HepG2 (cell line): ENCODE results near the gene NPBWR2. TPM values are rescaled to one million over a fixed set of nuclear protein-coding genes. Genes with fewer than 3 reads are reported as not detected.

Experiments
- ARNT2 ChIP-seq: sonication (generic); formaldehyde crosslinking; IDR thresholded peaks from 2 replicates; pipeline ENCODE4 v1.8.0; 2022; ENCODE audit warnings: mild to moderate bottlenecking, low read depth, missing genetic modification reagents, moderate library complexity
- ATF4 ChIP-seq, 2 experiments: fragments of 450-650 bp in 1 of 2; sonication (generic) in 1 of 2; formaldehyde crosslinking; IDR thresholded peaks; 2 replicates each; pipeline versions ENCODE4 v1.5.0 to v1.8.0; 2020 to 2022; ENCODE audit warnings: mild to moderate bottlenecking in 1 of 2, missing genetic modification reagents in 1 of 2
- BORCS8-MEF2B ChIP-seq: sonication (generic); formaldehyde crosslinking; IDR thresholded peaks from 2 replicates; pipeline ENCODE4 v1.8.0; 2022; ENCODE audit warnings: mild to moderate bottlenecking, missing genetic modification reagents
- FIP1L1 ChIP-seq: fragments of 200-400 bp; formaldehyde crosslinking; IDR thresholded peaks from 2 replicates; pipeline ENCODE4 v1.6.1; 2018; ENCODE audit warnings: low read depth, mild to moderate bottlenecking, low read length, moderate library complexity, borderline replicate concordance; ENCODE audit not compliant: insufficient read depth
- GPBP1L1 ChIP-seq: sonication (generic); formaldehyde crosslinking; IDR thresholded peaks from 2 replicates; pipeline ENCODE4 v1.5.0; 2020; ENCODE audit warnings: mild to moderate bottlenecking, missing genetic modification reagents
- HNRNPH1 ChIP-seq: fragments of 200-400 bp; formaldehyde crosslinking; optimal IDR thresholded peaks from 2 replicates; pipeline ENCODE3; 2017; ENCODE audit warnings: mild to moderate bottlenecking, low read depth, low read length
- IRF2 ChIP-seq: IDR thresholded peaks from 2 replicates; pipeline ENCODE4 v1.6.1; 2018; ENCODE audit warnings: missing genetic modification reagents, missing compliant biosample characterization
- ISX ChIP-seq: sonication (generic); formaldehyde crosslinking; conservative IDR thresholded peaks from 2 replicates; pipeline ENCODE4 v1.5.0; 2020; ENCODE audit warnings: missing genetic modification reagents
- KDM5B ChIP-seq: sonication (generic); formaldehyde crosslinking; IDR thresholded peaks from 2 replicates; pipeline ENCODE4 v1.4.0; 2020; ENCODE audit warnings: missing genetic modification reagents, mild to moderate bottlenecking, borderline replicate concordance
- MBNL3 ChIP-seq: fragments of 250-450 bp; sonication (Bioruptor Pico); conservative IDR thresholded peaks from 2 replicates; pipeline ENCODE4 v1.8.0; 2022; ENCODE audit warnings: mild to moderate bottlenecking, inconsistent platforms
- MIER2 ChIP-seq: IDR thresholded peaks from 2 replicates; pipeline ENCODE4 v1.6.1; 2016; ENCODE audit warnings: missing biosample characterization, missing genetic modification reagents
- PHF20 ChIP-seq: sonication (generic); formaldehyde crosslinking; IDR thresholded peaks from 2 replicates; pipeline ENCODE4 v1.5.0; 2020; ENCODE audit warnings: mild to moderate bottlenecking, missing genetic modification reagents
- PLSCR1 ChIP-seq: sonication (generic); formaldehyde crosslinking; IDR thresholded peaks from 2 replicates; pipeline ENCODE4 v1.5.0; 2020; ENCODE audit warnings: missing genetic modification reagents, mild to moderate bottlenecking, borderline replicate concordance
- SIN3A ChIP-seq: IDR thresholded peaks from 2 replicates; pipeline ENCODE4 v1.6.1; 2011; ENCODE audit warnings: low read depth, mild to moderate bottlenecking, control low read depth, low read length, borderline replicate concordance
- STAG1 ChIP-seq: sonication (generic); formaldehyde crosslinking; IDR thresholded peaks from 2 replicates; pipeline ENCODE4 v1.4.0; 2020; ENCODE audit warnings: missing genetic modification reagents
- STAT5B ChIP-seq: sonication (generic); formaldehyde crosslinking; IDR thresholded peaks from 2 replicates; pipeline ENCODE4 v1.4.0; 2020; ENCODE audit warnings: missing genetic modification reagents
- TCF12 ChIP-seq, 2 experiments: fragments of 450-650 bp in 1 of 2; sonication (generic) in 1 of 2; formaldehyde crosslinking in 1 of 2; IDR thresholded peaks; 2 replicates each; pipeline versions ENCODE4 v1.6.1 to v1.8.0; 2017 to 2022; ENCODE audit warnings: antibody characterized with exemption in 1 of 2, mild to moderate bottlenecking in 1 of 2, missing genetic modification reagents in 1 of 2, moderate library complexity in 1 of 2
- XBP1 ChIP-seq: sonication (generic); formaldehyde crosslinking; IDR thresholded peaks from 2 replicates; pipeline ENCODE4 v1.5.0; 2020; ENCODE audit warnings: missing genetic modification reagents
- ZBTB8A ChIP-seq: sonication (generic); formaldehyde crosslinking; IDR thresholded peaks from 2 replicates; pipeline ENCODE4 v1.4.0; 2020; ENCODE audit warnings: mild to moderate bottlenecking, low read depth, missing genetic modification reagents, borderline replicate concordance
- ZC3H4 ChIP-seq: sonication (generic); formaldehyde crosslinking; IDR thresholded peaks from 2 replicates; pipeline ENCODE4 v1.4.0; 2020; ENCODE audit warnings: missing genetic modification reagents, borderline replicate concordance
- ZNF3 ChIP-seq: IDR thresholded peaks from 2 replicates; pipeline ENCODE4 v1.7.0; 2017; ENCODE audit warnings: inconsistent platforms
- ZNF383 ChIP-seq: sonication (generic); formaldehyde crosslinking; IDR thresholded peaks from 2 replicates; pipeline ENCODE4 v1.4.0; 2020; ENCODE audit warnings: missing genetic modification reagents, mild to moderate bottlenecking, borderline replicate concordance
- ZNF484 ChIP-seq: sonication (generic); formaldehyde crosslinking; IDR thresholded peaks from 2 replicates; pipeline ENCODE4 v1.5.1; 2020; ENCODE audit warnings: mild to moderate bottlenecking, low read depth, missing genetic modification reagents, borderline replicate concordance
- ZNF549 ChIP-seq: sonication (generic); formaldehyde crosslinking; IDR thresholded peaks from 2 replicates; pipeline ENCODE4 v1.5.0; 2020; ENCODE audit warnings: missing genetic modification reagents
- ZNF556 ChIP-seq: sonication (generic); formaldehyde crosslinking; IDR thresholded peaks from 2 replicates; pipeline ENCODE4 v1.4.0; 2020; ENCODE audit warnings: mild to moderate bottlenecking, missing genetic modification reagents, borderline replicate concordance
- ZNF589 ChIP-seq: sonication (generic); formaldehyde crosslinking; conservative IDR thresholded peaks from 2 replicates; pipeline ENCODE4 v1.8.0; 2022; ENCODE audit warnings: mild to moderate bottlenecking, moderate library complexity, missing genetic modification reagents
- ZNF674 ChIP-seq: sonication (generic); formaldehyde crosslinking; IDR thresholded peaks from 2 replicates; pipeline ENCODE4 v1.5.0; 2020; ENCODE audit warnings: low read depth, mild to moderate bottlenecking, missing genetic modification reagents
- ZSCAN9 ChIP-seq: IDR thresholded peaks from 2 replicates; pipeline ENCODE4 v1.6.1; 2016; ENCODE audit warnings: borderline replicate concordance
- polyA plus RNA-seq, 8 experiments: library from polyadenylated mRNA; depleted of rRNA in 3 of 8; stranded (reverse) in 7 of 8; unstranded in 1 of 8; fragments of >200 nt; fragmentation: Illumina TruSeq in 4 of 8; extraction: Trizol in 4 of 8; gene quantifications; 2 replicates each; pipeline versions ENCODE4 v1.2.1 to v1.2.3, GENCODE V29; 2011 to 2016; ENCODE audit warnings: low read depth in 4 of 8, missing spikeins in 1 of 8, mixed read lengths in 1 of 8; ENCODE audit not compliant: insufficient read depth in 1 of 8
- total RNA-seq, 5 experiments: library from RNA; depleted of rRNA; stranded (reverse); fragments of >200 nt; fragmentation: Illumina TruSeq; extraction: Trizol; gene quantifications; 2 replicates each; pipeline ENCODE4 v1.2.3, GENCODE V29; 2016; ENCODE audit warnings: low read depth in 1 of 5

Gene NPBWR2
- total and polyA plus RNA-seq, 2 of the 13 experiments (the other 11 are each of a cell fraction or from before 2014, with no cell fraction given): not detected

GRCh38 chr20:64056889-64057627 lies 50.3 kb downstream of the NPBWR2 start (continued):
- TF ChIP-seq MBNL3 (CRISPR knock-in tag): no peak
- TF ChIP-seq ISX (CRISPR knock-in tag): no peak
- TF ChIP-seq STAG1 (CRISPR knock-in tag): no peak
- TF ChIP-seq GPBP1L1 (CRISPR knock-in tag): no peak
- TF ChIP-seq IRF2: no peak
- peak; percentile 86 for TF ChIP-seq ZNF556
- TF ChIP-seq ATF4 (CRISPR knock-in tag; IDR thresholded peaks at IDR 0.05): no peak
- TF ChIP-seq MIER2: no peak
- TF ChIP-seq KDM5B (CRISPR knock-in tag): peak; percentile 88
- TF ChIP-seq TCF12 (IDR thresholded peaks at IDR 0.05): no peak
- 0 out of 2 replicates have a peak, but pooled peaks have one; percentile 44 for TF ChIP-seq TCF12 (CRISPR knock-in tag; IDR thresholded peaks at IDR 0.05)
- peak; percentile 82 for TF ChIP-seq BORCS8-MEF2B (CRISPR knock-in tag)
- no peak; the same call in 1 of the 2 replicates for TF ChIP-seq PHF20 (CRISPR knock-in tag)
- TF ChIP-seq SIN3A: no peak
- no peak for TF ChIP-seq ZBTB8A (CRISPR knock-in tag)
- peak; percentile 9; the same call in 1 of the 2 replicates for TF ChIP-seq STAT5B (CRISPR knock-in tag)
- TF ChIP-seq ZNF549 (CRISPR knock-in tag): no peak
- no peak for TF ChIP-seq XBP1 (CRISPR knock-in tag)
- no peak for TF ChIP-seq ZC3H4
- peak; percentile 88; the same call in 1 of the 2 replicates for TF ChIP-seq ZNF589
- TF ChIP-seq ZNF3 (CRISPR knock-in tag): no peak; the same call in 1 of the 2 replicates
- no peak for TF ChIP-seq ARNT2
- TF ChIP-seq ZNF674 (CRISPR knock-in tag): 0 out of 2 replicates have a peak, but pooled peaks have one; percentile 56
- TF ChIP-seq ZSCAN9 (CRISPR knock-in tag): no peak
- no peak for TF ChIP-seq ZNF383 (CRISPR knock-in tag)
- no peak for TF ChIP-seq FIP1L1
- no peak for TF ChIP-seq ZNF484 (CRISPR knock-in tag)
- TF ChIP-seq PLSCR1 (CRISPR knock-in tag): no peak
- TF ChIP-seq HNRNPH1: no peak
